Measurements from ENCODE around the gene ANAPC2. TPM values are rescaled to one million over a fixed set of nuclear protein-coding genes. Genes with fewer than 3 reads are reported as not detected.

The ANAPC2 gene, protein sequence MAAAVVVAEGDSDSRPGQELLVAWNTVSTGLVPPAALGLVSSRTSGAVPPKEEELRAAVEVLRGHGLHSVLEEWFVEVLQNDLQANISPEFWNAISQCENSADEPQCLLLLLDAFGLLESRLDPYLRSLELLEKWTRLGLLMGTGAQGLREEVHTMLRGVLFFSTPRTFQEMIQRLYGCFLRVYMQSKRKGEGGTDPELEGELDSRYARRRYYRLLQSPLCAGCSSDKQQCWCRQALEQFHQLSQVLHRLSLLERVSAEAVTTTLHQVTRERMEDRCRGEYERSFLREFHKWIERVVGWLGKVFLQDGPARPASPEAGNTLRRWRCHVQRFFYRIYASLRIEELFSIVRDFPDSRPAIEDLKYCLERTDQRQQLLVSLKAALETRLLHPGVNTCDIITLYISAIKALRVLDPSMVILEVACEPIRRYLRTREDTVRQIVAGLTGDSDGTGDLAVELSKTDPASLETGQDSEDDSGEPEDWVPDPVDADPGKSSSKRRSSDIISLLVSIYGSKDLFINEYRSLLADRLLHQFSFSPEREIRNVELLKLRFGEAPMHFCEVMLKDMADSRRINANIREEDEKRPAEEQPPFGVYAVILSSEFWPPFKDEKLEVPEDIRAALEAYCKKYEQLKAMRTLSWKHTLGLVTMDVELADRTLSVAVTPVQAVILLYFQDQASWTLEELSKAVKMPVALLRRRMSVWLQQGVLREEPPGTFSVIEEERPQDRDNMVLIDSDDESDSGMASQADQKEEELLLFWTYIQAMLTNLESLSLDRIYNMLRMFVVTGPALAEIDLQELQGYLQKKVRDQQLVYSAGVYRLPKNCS
- total RNA-seq (10 to 100 TPM; 38.4 to 93.0 (median 62.2) TPM), polyA plus RNA-seq (10 to 100 TPM; 27.8 to 67.4 (median 48.5) TPM)
- long read RNA-seq, donor 1, partial matches to known transcripts: 0 of 3 reads
- long read RNA-seq, donor 1, other reads (novel, unspliced or antisense): 0 of 3 reads
- long read RNA-seq, donor 2, partial matches to known transcripts: 0 of 4 reads
- long read RNA-seq, donor 2, other reads (novel, unspliced or antisense): 0 of 4 reads

DNA sequence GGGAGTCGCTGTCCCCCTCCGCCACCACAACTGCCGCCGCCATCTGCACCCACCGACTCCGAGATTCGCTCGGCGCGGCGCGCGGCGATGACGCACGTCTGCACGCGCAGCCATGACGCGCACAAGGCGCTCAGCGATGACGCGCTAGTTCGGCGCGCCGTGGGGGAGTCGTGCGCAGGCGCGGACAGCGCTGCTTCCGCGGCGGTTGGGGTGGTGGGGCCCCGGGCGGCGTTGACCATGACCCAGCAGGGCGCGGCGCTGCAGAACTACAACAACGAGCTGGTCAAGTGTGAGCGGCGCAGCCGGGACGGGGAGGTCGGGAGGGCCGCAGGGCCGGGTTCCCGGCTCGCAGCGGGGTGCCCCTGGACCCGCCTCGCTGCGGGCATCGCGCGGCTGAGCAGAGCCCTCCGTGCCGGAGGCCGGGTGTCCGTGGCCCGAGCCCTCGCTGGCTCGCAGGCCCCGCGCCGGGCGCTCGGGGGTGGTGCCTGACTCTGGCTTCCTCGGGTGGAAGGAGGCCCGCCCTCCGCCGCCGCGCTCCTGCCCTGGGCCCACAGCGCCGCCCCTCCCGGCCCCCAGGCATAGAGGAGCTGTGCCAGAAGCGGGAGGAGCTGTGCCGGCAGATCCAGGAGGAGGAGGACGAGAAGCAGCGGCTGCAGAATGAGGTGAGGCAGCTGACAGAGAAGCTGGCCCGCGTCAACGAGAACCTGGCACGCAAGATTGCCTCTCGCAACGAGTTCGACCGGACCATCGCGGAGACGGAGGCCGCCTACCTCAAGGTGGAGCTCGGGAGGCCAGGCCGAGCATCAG lies at the start of gene ANAPC2, which contains the start of gene SSNA1:
Gene ANAPC2 (minus strand): TSS at position 71 of the 807 bp plus-strand sequence. CDS start 28 bp downstream, at position 43.
Gene SSNA1 (plus strand): TSS at position 187 of the 807 bp plus-strand sequence. CDS start 51 bp downstream, at position 238.
- H3K9me3 ChIP-seq: no peaks in the 10 kb centered on the region
- peak; percentile 97 for DNase-seq
- peak within 1 kb of the TSS; percentile 75 to 100 (median 96) for H3K4me3 ChIP-seq
- TF ChIP-seq, protein P1, sequence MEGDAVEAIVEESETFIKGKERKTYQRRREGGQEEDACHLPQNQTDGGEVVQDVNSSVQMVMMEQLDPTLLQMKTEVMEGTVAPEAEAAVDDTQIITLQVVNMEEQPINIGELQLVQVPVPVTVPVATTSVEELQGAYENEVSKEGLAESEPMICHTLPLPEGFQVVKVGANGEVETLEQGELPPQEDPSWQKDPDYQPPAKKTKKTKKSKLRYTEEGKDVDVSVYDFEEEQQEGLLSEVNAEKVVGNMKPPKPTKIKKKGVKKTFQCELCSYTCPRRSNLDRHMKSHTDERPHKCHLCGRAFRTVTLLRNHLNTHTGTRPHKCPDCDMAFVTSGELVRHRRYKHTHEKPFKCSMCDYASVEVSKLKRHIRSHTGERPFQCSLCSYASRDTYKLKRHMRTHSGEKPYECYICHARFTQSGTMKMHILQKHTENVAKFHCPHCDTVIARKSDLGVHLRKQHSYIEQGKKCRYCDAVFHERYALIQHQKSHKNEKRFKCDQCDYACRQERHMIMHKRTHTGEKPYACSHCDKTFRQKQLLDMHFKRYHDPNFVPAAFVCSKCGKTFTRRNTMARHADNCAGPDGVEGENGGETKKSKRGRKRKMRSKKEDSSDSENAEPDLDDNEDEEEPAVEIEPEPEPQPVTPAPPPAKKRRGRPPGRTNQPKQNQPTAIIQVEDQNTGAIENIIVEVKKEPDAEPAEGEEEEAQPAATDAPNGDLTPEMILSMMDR (IDR thresholded peaks at IDR 0.05 in 8 of 11, conservative IDR thresholded peaks at IDR 0.05 in 3 of 11): peak in 7 of 11 experiments; percentile 10 to 31 (median 20)
- TF ChIP-seq POLR2AphosphoS5 (IDR thresholded peaks at IDR 0.05) (peak; percentile 98 to 99 (median 99)), POLR2A (IDR thresholded peaks at IDR 0.05) (peak; percentile 77 to 94 (median 81))
- H3K27ac ChIP-seq: peak within 1 kb of the TSS; percentile 94 to 99 (median 98)
- H3K36me3 ChIP-seq: peaks cover 0 to 69% (median 35%) of the 10 kb centered on the region in 6 donors
- 0 to 1% (median 0%) methylated on average over 27 to 98 of the region's 98 CpGs for WGBS, 5 donors
- intact Hi-C loops (cut with DNase I; ENCODE audit: low total_unique reads): no loop called here
- H3K4me1 ChIP-seq: peaks cover 29 to 66% (median 51%) of the 10 kb centered on the region in 6 donors
- no peaks in the 10 kb centered on the region for H3K27me3 ChIP-seq (replicated peaks in 1 of 7)

DNA sequence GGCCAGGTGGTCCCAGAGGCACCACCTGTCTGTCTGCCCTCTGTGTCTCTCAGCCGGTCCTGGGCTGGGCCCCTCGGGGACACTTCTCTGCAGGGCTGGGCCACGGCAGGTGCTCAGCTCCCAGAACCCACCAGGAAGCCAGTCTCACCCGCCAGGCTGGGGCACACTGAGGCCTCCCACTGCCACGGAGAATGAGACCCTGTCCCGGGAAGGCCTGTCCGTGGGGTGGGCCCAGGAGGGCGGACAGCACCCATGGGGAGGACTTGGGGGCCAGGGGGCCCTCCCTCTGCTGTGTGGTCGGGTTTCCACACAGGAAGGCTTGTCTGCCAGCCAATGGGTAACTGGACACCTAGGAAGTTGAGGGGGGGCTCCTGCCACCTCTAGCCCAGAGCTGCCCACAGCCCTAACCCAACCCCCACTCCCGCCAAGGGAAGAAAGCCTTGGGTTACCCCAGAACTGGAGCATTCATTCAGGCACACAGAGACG lies 48.6 kb upstream of the ANAPC2 start:
- Histone ChIP-seq H3K36me3 (peaks cover 0 to 3% (median under 1%) of the 10 kb centered on the region in 6 donors), H3K4me3 (peak overlapping the region in 4 of 8 donors; percentile 7 to 55 (median 17)), H3K9me3 (no peaks in the 10 kb centered on the region), H3K27ac (peak overlapping the region in 3 of 8 donors; percentile 49 to 75 (median 58)), H3K27me3 (replicated peaks in 1 of 7) (peaks cover 0 to 40% (median 20%) of the 10 kb centered on the region in 7 donors), H3K4me1 (peaks cover 20 to 71% (median 59%) of the 10 kb centered on the region in 6 donors)
- intact Hi-C loops (cut with DNase I; ENCODE audit: low total_unique reads): no loop called here
- TF ChIP-seq, protein P1 (IDR thresholded peaks at IDR 0.05 in 8 of 11, conservative IDR thresholded peaks at IDR 0.05 in 3 of 11): no peak
- TF ChIP-seq POLR2A (IDR thresholded peaks at IDR 0.05) (no peak), POLR2AphosphoS5 (IDR thresholded peaks at IDR 0.05) (no peak)
- 24 to 40% (median 37%) methylated on average over 2 to 11 of the region's 11 CpGs for WGBS, 5 donors
- DNase-seq: no peak

DNA sequence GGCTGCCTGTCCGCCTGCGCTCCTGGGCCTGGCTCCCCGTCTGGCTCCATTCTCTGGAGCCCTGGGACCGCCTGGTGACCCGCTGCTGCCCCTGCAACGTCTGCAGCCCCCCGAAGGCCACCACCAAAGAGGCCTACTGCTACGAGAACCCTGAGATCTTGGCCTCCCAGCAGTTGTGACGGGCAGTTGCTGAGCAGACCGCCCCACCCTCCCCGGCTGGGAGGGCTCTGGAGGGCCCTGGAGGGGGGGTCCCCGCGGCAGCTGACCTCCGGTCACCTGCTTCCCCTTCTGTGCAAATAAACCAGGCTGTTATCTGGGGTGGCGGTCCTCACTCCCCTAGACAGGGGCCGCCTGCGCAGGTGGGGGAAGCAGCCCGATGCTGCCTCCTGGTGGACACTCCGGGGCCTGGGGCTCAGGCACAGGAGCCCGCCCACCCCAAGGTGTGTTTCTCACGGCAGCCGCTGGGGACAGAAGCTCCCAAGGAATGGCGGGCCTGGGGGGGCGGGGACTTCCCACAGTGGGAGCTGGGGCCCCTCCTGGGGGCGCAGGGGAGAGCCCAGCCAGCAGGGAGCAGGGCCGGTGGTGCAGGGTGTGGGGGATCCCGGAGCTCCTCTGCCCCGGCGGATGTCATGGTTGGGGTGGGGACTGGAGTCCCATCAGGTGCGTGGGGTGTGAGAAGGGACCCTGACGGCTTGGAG lies 48.0 kb upstream of the ANAPC2 start:
- H3K27me3 ChIP-seq (replicated peaks in 1 of 7): peaks cover 0 to 46% (median 23%) of the 10 kb centered on the region in 7 donors
- intact Hi-C loops (cut with DNase I; ENCODE audit: low total_unique reads): no loop called here
- H3K4me3 ChIP-seq: peak overlapping the region in 4 of 8 donors; percentile 7 to 55 (median 17)
- TF ChIP-seq POLR2AphosphoS5 (IDR thresholded peaks at IDR 0.05) (peak; percentile 48 to 80 (median 67)), POLR2A (IDR thresholded peaks at IDR 0.05) (no peak)
- TF ChIP-seq, protein P1 (IDR thresholded peaks at IDR 0.05 in 8 of 11, conservative IDR thresholded peaks at IDR 0.05 in 3 of 11): peak; percentile 98 to 100 (median 100)
- no peaks in the 10 kb centered on the region for H3K9me3 ChIP-seq
- peak; percentile 97 for DNase-seq
- WGBS, 5 donors: 8 to 13% (median 9%) methylated on average over 10 to 31 of the region's 31 CpGs
- peaks cover 18 to 67% (median 56%) of the 10 kb centered on the region in 6 donors for H3K4me1 ChIP-seq
- peak overlapping the region in 3 of 8 donors; percentile 49 to 75 (median 58) for H3K27ac ChIP-seq
- no peaks in the 10 kb centered on the region for H3K36me3 ChIP-seq

Measured in spleen (tissue), 13 donors.